ENCODE data around the gene TCTN1. TPM values are rescaled to one million over a fixed set of nuclear protein-coding genes. Genes with fewer than 3 reads are reported as not detected.
"Not testable (repeated sequence)": the region's sequence is repeated elsewhere in the genome, so short reads cannot be mapped to it uniquely, and the experiment has no call there.

The TCTN1 gene
- total and polyA plus RNA-seq, 2 donors (not counting 1 experiment from before 2014, with no cell fraction given) = 49.1 to 69.8 TPM

- H3K36me3 ChIP-seq (replicated peaks in 1 of 2; ENCODE audit: control extremely low read depth in 1 of 2, control insufficient read depth in 1 of 2, extremely low read depth in 1 of 2, insufficient read depth in 2 of 2, low read length in 1 of 2) = peaks cover 0 to 12% of the 10 kb centered on the region in 2 experiments
- ATAC-seq (ENCODE audit: low read depth); H3K27ac Mint-ChIP-seq; H3K27ac ChIP-seq (ENCODE audit: low read length in 2 of 2); DNase-seq; H3K4me3 ChIP-seq (ENCODE audit: control extremely low read depth in 1 of 5, extremely low read depth in 1 of 5, insufficient read depth in 1 of 5, low read depth in 2 of 5, low read length in 4 of 5); H2AFZ ChIP-seq (ENCODE audit: insufficient read depth, low read depth, low read length, poor library complexity, severe bottlenecking); H3K4me2 ChIP-seq (replicated peaks; ENCODE audit: low read depth, low read length, poor library complexity, severe bottlenecking); H3K4me3 Mint-ChIP-seq; POLR2A ChIA-PET; H3K27me3 ChIP-seq (replicated peaks in 1 of 4; ENCODE audit: control extremely low read depth in 1 of 4, control insufficient read depth in 3 of 4, insufficient read depth in 4 of 4, low read length in 3 of 4); H3K27me3 Mint-ChIP-seq; intact Hi-C loops (cut with micrococcal nuclease); H3K9ac ChIP-seq (ENCODE audit: low read length); H3K9me3 Mint-ChIP-seq (ENCODE audit: insufficient read depth); CTCF ChIA-PET: not testable (repeated sequence)
- peaks cover 65% of the 10 kb centered on the region for H4K20me1 ChIP-seq (ENCODE audit: control insufficient read depth, insufficient read depth, low read length, poor library complexity, severe bottlenecking)
- peaks cover 88% of the 10 kb centered on the region for H3K79me2 ChIP-seq (ENCODE audit: control insufficient read depth, insufficient read depth, low read length)
- H3K4me1 ChIP-seq (ENCODE audit: control insufficient read depth in 2 of 2, insufficient read depth in 2 of 2, low read length in 2 of 2) = peaks cover 26 to 33% of the 10 kb centered on the region in 2 donors
- H3K9me3 ChIP-seq (ENCODE audit: control extremely low read depth in 1 of 3, control insufficient read depth in 2 of 3, insufficient read depth in 1 of 3, low read length in 2 of 3) = peaks cover 4 to 34% (median 24%) of the 10 kb centered on the region in 3 donors
- WGBS (ENCODE audit: insufficient coverage) = no CpG with 5 or more reads among the region's 16 CpGs
- peaks cover 44% of the 10 kb centered on the region for H3K4me1 Mint-ChIP-seq
Observed at GRCh38 chr12:110570798-110571197, 43.1 kb upstream of the TCTN1 start.

- DNase-seq = no peak
- no peaks in the 10 kb centered on the region for H3K27me3 ChIP-seq (replicated peaks in 1 of 4; ENCODE audit: control extremely low read depth in 1 of 4, control insufficient read depth in 3 of 4, insufficient read depth in 4 of 4, low read length in 3 of 4)
- WGBS (ENCODE audit: insufficient coverage) = no CpG with 5 or more reads among the region's 1 CpG
Observed at GRCh38 chr12:110574044-110574443, 39.9 kb upstream of the TCTN1 start.

GRCh38 chr12:110574717-110575230 lies 39.2 kb upstream of the TCTN1 start:
- intact Hi-C loops (cut with micrococcal nuclease); H3K4me3 ChIP-seq (ENCODE audit: control extremely low read depth in 1 of 5, extremely low read depth in 1 of 5, insufficient read depth in 1 of 5, low read depth in 2 of 5, low read length in 4 of 5); ATAC-seq (ENCODE audit: low read depth); H3K9ac ChIP-seq (ENCODE audit: low read length); H3K27ac Mint-ChIP-seq; H3K27me3 Mint-ChIP-seq; DNase-seq; H3K36me3 ChIP-seq (replicated peaks in 1 of 2; ENCODE audit: control extremely low read depth in 1 of 2, control insufficient read depth in 1 of 2, extremely low read depth in 1 of 2, insufficient read depth in 2 of 2, low read length in 1 of 2); H3K27me3 ChIP-seq (replicated peaks in 1 of 4; ENCODE audit: control extremely low read depth in 1 of 4, control insufficient read depth in 3 of 4, insufficient read depth in 4 of 4, low read length in 3 of 4); H3K4me3 Mint-ChIP-seq; H3K9me3 Mint-ChIP-seq (ENCODE audit: insufficient read depth); H2AFZ ChIP-seq (ENCODE audit: insufficient read depth, low read depth, low read length, poor library complexity, severe bottlenecking): not testable (repeated sequence)
- Histone ChIP-seq H3K4me2 (replicated peaks; ENCODE audit: low read depth, low read length, poor library complexity, severe bottlenecking) (peak overlapping the region; percentile 25), H3K27ac (ENCODE audit: low read length in 2 of 2) (peak overlapping the region in 1 of 2 donors; percentile 30), H3K4me1 (ENCODE audit: control insufficient read depth in 2 of 2, insufficient read depth in 2 of 2, low read length in 2 of 2) (peaks cover 28 to 36% of the 10 kb centered on the region in 2 donors), H3K9me3 (ENCODE audit: control extremely low read depth in 1 of 3, control insufficient read depth in 2 of 3, insufficient read depth in 1 of 3, low read length in 2 of 3) (peaks cover 4 to 19% (median 12%) of the 10 kb centered on the region in 3 donors), H4K20me1 (ENCODE audit: control insufficient read depth, insufficient read depth, low read length, poor library complexity, severe bottlenecking) (peaks cover 52% of the 10 kb centered on the region), H3K79me2 (ENCODE audit: control insufficient read depth, insufficient read depth, low read length) (peaks cover 88% of the 10 kb centered on the region)
- POLR2A ChIA-PET = interaction anchor here (0.6 to 1.0 kb wide), 4 partner anchors 9 to 36 kb away, joined by 3 to 5 read pairs (median 3); no protein-coding TSS in a partner anchor
- peaks cover 49% of the 10 kb centered on the region for H3K4me1 Mint-ChIP-seq
- CTCF ChIA-PET = interaction anchor here (0.7 to 3.5 kb wide), 8 partner anchors 9 to 178 kb away, joined by 3 to 20 read pairs (median 6); partner anchors contain the start of gene ARPC3
- no CpG with 5 or more reads among the region's 10 CpGs for WGBS (ENCODE audit: insufficient coverage)

More at GRCh38 chr12:110574044-110574443, 39.9 kb upstream of the TCTN1 start:
- Mint-ChIP-seq H3K27ac (no peak overlapping the region), H3K4me3 (peak overlapping the region; percentile 29), H3K9me3 (ENCODE audit: insufficient read depth) (peaks cover 5% of the 10 kb centered on the region), H3K27me3 (no peaks in the 10 kb centered on the region), H3K4me1 (peaks cover 46% of the 10 kb centered on the region)
- Histone ChIP-seq H2AFZ (ENCODE audit: insufficient read depth, low read depth, low read length, poor library complexity, severe bottlenecking) (no peak overlapping the region), H3K9me3 (ENCODE audit: control extremely low read depth in 1 of 3, control insufficient read depth in 2 of 3, insufficient read depth in 1 of 3, low read length in 2 of 3) (peaks cover 4 to 23% (median 19%) of the 10 kb centered on the region in 3 donors), H3K4me2 (replicated peaks; ENCODE audit: low read depth, low read length, poor library complexity, severe bottlenecking) (no peak overlapping the region), H3K79me2 (ENCODE audit: control insufficient read depth, insufficient read depth, low read length) (peaks cover 88% of the 10 kb centered on the region), H3K4me1 (ENCODE audit: control insufficient read depth in 2 of 2, insufficient read depth in 2 of 2, low read length in 2 of 2) (peaks cover 21 to 30% of the 10 kb centered on the region in 2 donors), H3K27ac (ENCODE audit: low read length in 2 of 2) (peak overlapping the region in 1 of 2 donors; percentile 30), H4K20me1 (ENCODE audit: control insufficient read depth, insufficient read depth, low read length, poor library complexity, severe bottlenecking) (peaks cover 52% of the 10 kb centered on the region), H3K4me3 (ENCODE audit: control extremely low read depth in 1 of 5, extremely low read depth in 1 of 5, insufficient read depth in 1 of 5, low read depth in 2 of 5, low read length in 4 of 5) (no peak overlapping the region), H3K36me3 (replicated peaks in 1 of 2; ENCODE audit: control extremely low read depth in 1 of 2, control insufficient read depth in 1 of 2, extremely low read depth in 1 of 2, insufficient read depth in 2 of 2, low read length in 1 of 2) (peaks cover 0 to 9% of the 10 kb centered on the region in 2 experiments), H3K9ac (ENCODE audit: low read length) (no peak overlapping the region)
- ATAC-seq (ENCODE audit: low read depth) = no peak
- ChIA-PET CTCF (interaction anchor here (0.7 to 3.5 kb wide), 7 partner anchors 11 to 178 kb away, joined by 3 to 20 read pairs (median 3); no protein-coding TSS in a partner anchor), POLR2A (interaction anchor here (0.6 to 1.0 kb wide), 3 partner anchors 10 to 37 kb away, joined by 3 read pairs; no protein-coding TSS in a partner anchor)
- intact Hi-C loops (cut with micrococcal nuclease) = no loop called here
- no peak for TF ChIP-seq EZH2 (IDR thresholded peaks at IDR 0.05; ENCODE audit: borderline replicate concordance, insufficient read depth, low read depth, low read length, poor library complexity, severe bottlenecking)
- no peak for TF ChIP-seq CTCF (IDR thresholded peaks at IDR 0.05)
